ENCODE results near the gene DNAJB11.

DNA sequence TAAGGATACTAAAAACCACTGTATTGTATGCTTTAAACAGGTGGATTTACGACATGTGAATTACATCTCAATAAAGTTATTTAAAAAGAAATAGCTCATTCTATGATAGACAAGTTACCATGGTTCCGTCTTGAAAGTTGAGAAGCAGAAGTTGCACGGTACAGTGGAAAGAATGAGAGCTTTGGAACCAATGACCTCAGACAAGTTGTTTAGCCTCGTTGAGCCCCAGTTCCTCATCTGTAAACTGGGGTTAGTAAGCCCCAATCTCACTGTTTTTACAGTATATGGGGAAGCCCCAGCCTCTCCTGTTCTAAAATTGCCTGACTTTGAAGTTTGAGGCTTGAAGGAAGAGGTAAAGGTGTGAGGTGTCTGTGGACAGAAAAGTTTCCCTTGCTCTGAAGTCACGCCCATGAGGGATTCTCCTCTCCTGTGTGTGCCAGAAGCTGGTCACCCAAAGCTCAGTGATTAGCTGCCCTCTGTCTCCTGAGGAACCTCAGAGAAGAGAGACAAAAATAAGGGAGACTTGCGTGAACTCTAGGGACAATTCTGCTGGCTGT, 36.3 kb upstream of the DNAJB11 start:
- no peak for TF ChIP-seq CTCF (IDR thresholded peaks at IDR 0.05)
- TF ChIP-seq POLR2A (IDR thresholded peaks at IDR 0.05) = no peak
- TF ChIP-seq POLR2AphosphoS5 (IDR thresholded peaks at IDR 0.05) = no peak
